Measurements from ENCODE around the gene S100A11.
"Not testable (repeated sequence)": the region's sequence is repeated elsewhere in the genome, so short reads cannot be mapped to it uniquely, and the experiment has no call there.

S100A11 gene

DNA sequence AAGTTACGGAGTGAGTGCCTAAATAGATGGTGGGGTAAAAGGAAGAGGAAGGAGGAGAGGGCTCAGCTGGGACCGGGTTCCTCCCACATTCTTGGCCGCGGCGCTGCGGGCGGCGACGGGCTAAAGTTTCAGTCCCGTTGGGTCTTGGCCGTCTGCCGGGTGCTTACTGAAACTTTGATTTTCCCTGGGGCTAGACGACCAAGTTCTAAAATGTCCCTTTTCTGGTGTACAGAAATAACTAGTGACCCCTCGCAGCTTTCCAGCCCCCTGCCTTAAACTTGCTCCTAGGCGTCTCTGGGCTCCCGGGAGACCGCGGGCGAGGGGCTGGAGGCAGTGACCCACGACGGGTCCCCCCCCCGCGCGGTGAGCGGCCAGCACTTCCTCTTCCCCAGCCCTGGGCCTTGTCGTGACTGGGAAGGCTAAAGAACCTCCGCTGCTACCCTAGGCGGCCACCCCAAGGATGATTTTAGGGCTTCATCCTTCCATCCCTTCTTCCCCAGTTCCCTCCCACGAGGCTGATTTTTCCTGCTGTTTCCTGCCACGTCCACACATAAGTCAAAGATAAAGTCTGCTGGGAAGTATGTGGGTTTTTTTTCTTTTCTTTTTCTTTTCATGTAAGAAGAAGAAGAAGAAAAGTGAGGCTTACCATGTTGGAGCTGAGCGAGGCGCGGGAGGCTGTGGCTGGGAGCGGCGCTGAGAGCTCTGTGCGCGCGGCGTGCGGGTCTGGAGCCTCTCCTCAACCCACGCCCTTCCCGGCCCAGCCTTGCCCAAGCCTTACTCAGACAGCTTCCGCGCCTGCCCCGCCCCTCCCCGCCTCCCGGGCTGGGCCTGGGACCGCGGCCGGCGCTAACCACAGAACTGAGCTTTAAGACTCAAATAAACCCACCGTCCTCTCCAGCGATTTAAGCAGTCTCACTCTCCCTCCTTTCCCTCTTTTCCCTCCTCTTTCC is at the start of gene S100A11:
Gene S100A11, minus strand, starts transcription at position 738 of the 950 bp plus-strand sequence. Its CDS starts 89 bp downstream, at position 649.
- DNase-seq (ENCODE audit: low spot score) = peak; percentile 89

DNA sequence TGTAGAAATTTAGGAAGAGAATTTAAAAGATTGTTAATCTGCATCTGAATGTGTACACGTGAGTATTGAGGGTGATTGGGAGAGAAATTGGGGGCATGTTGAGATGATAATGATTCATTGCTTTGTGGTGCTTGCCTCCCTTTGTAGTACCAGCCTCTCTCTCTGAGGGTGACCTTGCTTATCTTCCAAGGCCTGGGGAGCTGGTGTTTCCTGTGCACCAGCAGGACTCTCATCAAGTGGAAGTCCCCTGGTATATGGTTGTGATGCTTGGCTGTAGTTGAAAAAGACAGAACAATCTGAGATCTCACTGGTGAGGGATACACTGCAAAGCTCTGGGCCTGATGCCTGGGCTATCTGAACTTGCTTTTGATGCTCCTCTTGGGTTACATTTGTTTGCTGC is 48.0 kb upstream of the S100A11 start:
- no peak for FAIRE-seq
- DNase-seq (ENCODE audit: low spot score) = no peak

More for the DNA sequence above, at the start of gene S100A11:
- no peak for FAIRE-seq

DNA sequence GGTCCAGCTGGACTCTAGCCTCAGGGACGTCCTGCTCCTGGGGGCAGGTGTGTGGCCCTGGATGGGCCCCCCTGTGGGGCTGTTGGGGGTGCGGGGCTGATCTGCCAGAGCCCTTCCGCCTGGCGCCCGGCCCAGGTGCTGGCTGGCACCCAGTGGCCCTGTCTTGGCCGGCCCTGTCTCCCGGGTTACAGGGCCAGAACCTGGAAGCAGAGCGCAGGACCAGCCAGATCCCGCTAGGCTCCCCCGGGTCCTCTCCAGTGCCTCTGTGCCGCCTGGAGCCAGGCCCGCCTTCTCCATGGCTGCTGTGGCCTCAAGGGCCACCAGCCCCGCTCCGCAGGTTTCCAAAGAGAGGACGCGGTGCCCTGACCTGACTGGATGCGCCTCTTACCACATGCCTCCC is 44.2 kb upstream of the S100A11 start:
- DNase-seq (ENCODE audit: low spot score); FAIRE-seq: not testable (repeated sequence)

DNA sequence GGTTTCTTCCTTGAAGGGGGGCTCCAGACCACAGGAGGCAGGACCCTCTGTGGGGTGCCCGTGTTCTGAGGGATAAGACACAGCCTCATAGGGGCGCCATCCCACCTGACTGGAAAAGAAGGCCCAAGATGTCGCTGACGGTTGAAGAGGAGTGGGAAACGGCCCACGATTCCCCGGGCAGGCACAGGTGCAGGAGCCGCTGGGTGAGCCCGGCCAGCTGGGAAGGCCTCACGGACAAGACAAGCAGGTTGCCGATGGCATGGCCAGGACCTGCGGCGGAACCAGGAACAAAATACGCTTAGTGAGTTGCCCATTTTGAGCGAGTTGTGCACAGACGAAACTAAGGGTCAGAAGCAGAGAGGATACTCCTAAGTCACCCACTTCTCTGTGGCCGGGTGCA is 43.7 kb upstream of the S100A11 start:
- FAIRE-seq; DNase-seq (ENCODE audit: low spot score): not testable (repeated sequence)

DNA sequence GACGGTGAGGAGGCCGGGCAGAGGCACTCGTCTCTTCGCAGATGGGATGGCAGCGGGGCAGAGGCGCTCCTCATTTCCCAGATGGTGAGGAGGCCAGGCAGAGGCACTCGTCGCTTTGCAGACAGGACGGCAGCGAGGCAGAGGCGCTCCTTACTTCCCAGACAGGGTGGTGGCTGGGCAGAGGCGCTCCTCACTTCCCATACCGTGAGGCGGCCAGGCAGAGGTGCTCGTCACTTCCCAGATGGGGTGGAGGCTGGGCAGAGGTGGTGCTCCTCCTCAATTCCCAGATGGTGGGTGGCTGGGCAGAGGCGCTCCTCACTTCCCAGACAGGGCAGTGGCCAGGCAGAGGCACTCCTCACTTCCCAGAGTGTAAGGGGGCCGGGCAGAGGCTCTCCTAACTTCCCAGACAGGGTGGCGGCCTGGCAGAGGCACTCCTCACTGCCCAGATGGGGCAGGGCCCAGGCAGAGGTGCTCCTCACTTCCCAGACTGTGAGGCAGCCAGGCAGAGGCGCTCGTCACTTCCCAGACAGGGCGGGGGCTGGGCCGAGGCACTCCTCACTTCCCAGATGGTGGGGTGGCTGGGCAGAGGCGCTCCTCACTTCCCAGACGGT is 42.1 kb upstream of the S100A11 start:
- DNase-seq (ENCODE audit: low spot score) (no peak), FAIRE-seq (no peak)

DNA sequence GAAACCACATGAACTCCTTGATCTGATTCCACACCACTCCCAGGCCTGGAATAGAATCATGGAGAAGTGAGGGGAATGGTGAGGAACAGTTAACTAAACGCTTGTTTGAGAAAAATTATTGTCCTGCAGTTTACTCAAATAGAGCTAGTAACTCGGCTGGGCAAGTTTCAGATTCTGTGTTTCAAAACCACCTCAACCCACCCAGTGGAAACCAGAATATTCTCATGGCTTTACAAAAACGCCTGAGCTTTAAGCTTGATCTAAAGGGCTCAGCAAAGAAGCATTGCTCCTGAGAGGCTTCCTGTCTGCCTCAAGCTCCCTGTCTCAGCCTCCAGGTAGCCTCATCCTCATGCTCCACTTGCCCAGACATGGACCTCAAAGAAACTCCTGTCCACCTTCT is 35.5 kb upstream of the S100A11 start:
- DNase-seq (ENCODE audit: low spot score) (no peak), FAIRE-seq (no peak)

DNA sequence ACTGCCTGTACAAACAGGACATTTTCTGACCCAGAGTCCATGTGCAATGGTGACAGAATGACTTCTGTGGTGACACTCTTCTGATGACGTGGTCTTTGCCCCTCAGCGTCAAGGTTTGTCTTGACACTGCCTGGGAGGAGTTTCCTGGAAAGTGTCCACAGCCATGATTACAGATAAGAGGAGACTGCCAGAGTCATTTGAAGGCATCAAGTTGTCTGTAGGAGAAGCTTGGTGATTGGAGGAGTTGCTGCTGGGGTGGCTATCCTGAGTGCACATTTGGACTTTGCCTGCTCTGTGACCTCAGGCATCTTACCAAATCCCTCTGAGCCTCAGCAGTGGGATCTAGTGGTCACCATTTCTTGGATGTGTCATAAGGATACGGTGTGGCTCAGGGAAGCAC is 34.3 kb upstream of the S100A11 start:
- no peak for FAIRE-seq

DNA sequence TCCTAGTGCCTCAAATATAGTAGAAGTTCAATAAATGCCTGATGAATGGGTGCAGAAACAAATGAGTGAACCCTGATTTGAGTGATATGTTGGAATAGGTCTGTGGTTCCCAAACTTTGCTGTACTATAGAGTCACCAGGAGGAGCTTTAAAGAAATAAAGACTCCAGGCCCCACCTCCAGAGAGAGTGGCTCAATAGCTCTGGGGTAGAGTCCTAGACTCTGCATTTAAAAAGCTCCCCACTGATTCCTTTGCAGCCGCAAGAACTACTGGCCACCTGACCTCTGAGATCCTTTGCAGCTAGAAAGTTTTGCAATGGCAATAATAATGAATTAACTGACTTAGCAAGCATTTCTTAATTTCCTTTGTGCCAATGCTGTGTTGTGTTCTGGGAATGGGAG is 31.1 kb upstream of the S100A11 start:
- FAIRE-seq (no peak), DNase-seq (ENCODE audit: low spot score) (no peak)

More for the DNA sequence above, 34.3 kb upstream of the S100A11 start:
- DNase-seq (ENCODE audit: low spot score) = no peak

DNA sequence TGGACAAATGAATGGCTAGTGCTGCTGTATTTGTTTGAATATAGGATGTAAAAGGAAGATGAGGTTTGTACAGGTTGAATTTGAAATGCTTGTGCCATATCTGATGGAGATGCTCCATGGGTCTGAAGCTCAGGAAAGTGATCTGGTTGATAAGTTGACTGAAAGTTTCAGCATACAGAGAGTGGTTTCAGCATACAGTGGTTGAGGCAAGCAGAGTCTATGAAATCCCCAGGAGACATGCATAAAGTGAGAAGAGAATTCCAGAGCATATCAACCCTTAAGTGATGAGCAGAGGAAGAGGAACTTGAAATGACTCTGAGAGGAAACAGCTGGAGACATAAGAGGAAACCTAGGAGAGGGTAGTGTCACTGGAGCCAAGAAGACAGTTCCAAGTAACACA is 30.3 kb upstream of the S100A11 start:
- no peak for DNase-seq (ENCODE audit: low spot score)
- no peak for FAIRE-seq

DNA sequence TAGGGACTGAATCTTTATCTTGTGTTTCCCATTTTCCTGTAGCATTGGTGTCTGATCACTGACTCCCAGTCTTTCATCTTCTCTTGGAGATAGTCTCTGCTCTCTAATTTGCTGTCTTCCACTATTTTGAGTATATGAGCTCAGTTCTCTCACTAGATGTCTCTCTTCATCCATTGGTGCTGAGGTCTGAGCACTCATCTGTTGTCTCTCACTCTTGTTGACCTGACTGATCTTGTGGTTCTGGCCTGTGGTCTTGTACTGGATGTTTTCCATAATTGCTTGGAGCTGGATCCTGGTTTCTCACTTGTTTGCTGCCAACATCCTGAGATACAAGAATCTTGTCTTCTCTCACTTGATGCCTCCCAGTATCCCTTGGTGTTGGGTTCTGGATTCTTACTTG is 25.1 kb upstream of the S100A11 start:
- DNase-seq (ENCODE audit: low spot score) (no peak), FAIRE-seq (no peak)

DNA sequence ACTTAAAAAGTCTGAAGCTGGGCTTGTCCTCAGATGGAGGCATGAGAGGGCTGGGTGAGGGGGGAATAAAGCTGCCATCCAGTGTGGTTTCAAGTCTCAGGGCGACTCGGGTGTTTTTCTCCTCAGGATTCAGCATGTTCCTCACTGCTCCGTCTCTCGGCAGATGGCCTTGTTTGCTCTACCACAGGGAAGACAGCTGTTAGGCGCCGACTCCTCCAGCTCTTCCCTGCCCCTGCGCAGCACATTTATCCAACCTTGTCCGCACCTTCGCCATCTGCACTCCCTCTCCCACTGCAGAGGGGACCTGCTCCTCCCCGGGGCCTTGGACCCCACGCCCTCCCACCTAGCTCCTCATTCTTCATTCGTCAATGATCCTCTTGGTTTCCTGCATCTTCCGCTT is 16.6 kb upstream of the S100A11 start:
- no peak for FAIRE-seq
- no peak for DNase-seq (ENCODE audit: low spot score)

DNA sequence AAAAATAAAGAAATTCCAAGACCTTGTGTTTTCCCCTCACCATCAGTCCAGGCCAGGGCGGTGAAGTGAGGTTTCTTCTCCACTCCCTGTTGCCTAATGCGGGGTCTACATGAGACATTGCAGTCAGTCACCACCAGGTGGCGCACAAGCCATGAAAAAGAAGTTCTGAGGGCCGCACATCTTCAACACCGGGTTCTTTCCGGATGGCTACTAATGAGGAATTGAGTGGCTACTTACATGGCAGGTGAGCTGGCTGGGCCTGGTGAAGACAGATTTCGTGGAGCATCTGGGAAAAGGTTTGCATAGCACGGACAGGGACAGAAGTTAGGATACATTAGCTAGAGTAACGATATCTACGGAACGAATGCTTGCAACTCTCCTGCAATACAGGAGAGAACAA is 15.8 kb upstream of the S100A11 start:
- FAIRE-seq (peak; percentile 37), DNase-seq (ENCODE audit: low spot score) (peak; percentile 80)

DNA sequence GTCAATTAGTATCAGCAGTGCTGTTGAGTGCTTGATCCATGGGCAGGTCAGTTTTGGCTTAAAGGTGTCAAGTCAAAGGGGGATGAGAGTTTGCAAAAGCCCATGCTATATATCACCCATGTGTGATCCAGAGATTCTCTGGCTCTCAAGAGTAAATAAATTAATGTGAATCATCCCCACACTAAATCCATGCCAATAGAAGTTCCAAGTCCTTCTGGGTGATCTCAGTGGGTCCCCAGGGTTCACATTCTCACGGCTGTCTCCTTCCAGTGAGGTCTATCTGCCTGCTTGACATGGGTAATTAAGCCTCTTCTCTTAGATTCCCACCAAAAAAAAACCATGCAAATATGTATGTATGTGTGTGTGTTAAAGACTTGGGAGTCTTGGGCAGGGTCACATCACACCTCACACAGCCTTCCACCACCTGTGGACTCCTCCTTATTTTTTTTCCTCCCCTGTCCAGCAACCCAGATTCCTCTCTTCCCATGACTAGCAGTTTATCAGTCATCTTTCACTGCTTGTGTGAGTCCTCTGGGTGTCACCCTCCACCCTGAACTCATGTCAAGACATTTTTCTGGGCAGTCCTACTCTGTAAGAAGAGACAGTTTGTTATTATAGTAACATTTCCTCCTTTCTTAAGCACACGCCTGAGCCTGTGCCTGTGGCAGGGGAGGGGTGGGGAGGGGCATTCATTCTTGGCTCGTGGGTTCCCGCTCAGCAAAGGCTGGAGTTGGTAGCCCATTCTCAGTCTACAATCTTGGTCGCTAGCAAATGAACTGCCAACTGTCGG is 14.3 kb upstream of the S100A11 start:
- FAIRE-seq = no peak
- DNase-seq (ENCODE audit: low spot score) = no peak

DNA sequence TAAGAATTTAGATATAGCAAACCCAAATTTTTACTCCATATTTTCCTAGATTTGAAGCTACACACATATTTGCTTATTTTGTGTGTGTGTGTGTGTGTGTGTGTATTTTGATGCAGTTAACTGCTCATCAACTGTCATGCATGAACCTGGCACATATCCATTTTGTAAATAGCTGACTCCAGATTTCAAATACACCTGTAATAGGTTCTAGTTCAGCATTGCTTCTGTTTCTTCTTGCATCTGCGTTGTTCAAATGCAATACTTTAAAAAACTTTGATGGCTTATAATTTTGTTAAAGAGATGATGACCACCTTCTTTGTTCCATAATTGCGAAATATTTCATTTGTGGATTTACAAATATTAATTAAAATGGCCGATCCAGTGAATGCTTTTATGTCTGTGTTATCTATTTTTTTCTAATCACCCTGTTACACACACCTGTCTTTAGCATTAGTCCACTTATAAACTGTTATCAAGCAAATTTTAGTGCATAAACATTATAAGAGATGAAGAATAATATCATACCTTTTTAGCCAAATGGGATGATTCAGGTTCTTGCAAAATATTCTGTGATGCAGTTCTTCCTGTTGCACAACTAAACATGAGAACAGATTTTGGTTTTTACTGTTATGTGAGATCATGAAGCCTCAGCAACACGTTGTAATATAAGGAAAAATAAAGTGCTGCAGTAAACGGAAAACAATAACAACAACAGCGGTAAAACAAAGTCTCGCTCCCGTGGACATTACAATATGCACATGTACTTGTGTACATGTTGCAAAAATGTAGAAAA is 12.7 kb upstream of the S100A11 start:
- FAIRE-seq (no peak), DNase-seq (ENCODE audit: low spot score) (no peak)

DNA sequence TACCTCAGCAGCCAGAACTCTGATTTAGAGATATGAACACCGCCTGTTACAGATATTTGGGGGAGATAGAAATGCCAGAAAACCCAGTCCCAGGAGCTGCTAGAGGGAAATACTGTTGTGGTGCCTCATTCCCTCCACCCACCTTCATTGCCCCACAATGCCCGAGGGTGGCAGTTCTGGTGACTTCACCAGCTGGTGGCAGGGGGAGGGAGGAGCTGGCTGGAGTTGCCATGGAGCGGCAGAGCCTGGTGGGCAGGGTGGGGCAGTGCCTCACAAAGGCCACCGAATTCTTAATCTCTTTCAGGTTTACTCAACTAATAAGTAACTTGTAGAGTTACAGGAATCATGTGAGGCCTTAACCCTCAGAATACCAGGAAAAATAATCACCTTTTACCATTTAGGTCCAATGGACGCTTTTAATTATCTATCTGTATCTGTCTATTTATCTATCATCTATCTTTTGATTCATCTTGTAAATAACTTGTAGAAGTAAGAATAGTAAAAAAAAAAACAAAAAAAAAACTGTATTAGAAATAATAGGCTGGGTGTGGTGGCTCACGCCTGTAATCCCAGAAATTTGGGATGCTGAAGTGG is 11.7 kb upstream of the S100A11 start:
- DNase-seq (ENCODE audit: low spot score) (peak; percentile 83), FAIRE-seq (no peak)

DNA sequence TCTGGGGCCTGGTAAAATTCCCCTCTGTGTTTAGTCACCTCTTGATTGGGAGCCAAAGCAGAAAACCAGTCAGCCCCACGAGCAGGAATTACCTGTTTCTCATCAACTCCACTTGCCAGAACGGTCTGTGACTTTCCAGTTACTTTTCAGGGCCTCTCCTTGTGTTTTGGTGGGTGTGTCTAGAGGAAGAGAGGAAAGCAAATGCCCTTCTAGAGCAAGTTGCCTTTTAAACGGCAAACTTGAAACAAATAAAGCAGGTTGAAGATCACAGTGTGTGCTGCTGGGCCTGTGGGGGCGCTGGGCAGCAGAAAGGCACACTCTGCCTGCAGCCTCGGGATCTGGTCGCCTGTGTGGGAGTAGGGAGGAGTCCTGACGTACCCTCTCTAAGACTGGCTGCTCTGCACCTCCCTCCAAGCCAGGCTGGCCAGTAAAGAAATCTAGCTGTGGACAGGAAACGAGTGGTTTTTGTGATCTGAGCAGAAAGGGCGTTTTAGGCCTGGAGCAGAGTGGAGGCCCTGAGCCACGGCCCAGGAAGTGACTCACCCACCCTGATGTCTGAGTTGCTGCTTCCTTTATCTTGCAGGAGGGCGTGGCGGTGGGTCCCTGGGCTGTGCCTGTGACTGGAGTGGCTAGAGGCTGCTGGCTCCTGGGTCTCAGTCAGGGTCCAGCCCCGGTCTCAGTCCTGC is 11.1 kb upstream of the S100A11 start:
- DNase-seq (ENCODE audit: low spot score) (peak; percentile 92), FAIRE-seq (peak; percentile 5)

DNA sequence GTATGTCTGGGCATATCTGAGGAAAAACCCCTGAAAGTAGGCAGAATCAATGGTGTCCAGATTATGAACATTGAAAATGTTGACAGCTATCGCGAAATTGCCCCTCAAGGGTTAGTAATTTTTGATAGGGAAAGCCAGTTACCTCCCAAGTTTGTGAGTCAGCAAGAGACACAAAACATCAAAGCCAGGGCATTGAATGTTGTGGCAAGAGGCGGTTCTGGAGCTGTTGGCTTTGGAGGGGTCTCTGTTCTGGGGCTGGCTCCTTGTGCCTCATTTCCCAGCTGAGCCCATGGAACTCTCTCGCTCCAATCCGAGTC is 10.6 kb upstream of the S100A11 start:
- FAIRE-seq (no peak), DNase-seq (ENCODE audit: low spot score) (no peak)

DNA sequence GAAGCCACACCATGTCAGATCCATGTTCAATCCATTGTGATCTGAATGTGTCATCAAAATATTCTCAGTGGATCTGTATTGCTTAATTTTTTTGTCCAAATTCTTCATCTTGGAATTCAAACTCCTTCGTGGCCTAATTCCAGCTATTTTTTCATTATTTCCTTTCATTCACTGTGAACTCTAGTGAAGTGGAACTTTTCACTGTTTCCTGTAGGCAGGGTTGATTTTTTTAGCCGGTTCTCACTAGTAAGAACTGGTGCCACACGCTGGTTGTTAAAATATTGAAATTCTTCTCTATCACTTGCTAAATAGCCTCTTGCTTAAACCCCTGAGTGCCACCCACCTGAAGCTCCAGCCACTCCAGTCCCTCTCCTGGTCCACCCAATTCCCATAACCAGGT is 7.6 kb upstream of the S100A11 start:
- FAIRE-seq = no peak
- no peak for DNase-seq (ENCODE audit: low spot score)

DNA sequence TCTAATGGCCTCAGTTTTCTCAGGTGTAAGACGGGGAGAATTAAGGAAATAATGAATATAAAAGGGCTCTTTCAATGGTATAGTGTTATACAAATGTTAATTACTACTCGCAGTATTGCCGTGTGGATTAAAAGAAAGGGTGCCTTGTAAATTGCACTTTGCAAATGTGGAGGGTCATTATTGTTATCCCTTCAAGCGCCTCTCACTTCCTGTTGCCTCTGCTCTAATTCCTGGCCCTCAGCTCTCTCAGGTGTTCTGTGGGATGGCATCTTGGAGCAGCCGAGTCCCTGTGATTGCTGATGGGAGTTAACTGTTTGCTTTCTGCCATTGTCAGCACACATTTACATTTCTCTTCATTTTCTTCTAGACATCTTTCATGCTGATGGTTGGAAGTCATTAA is 7.1 kb upstream of the S100A11 start:
- FAIRE-seq (no peak), DNase-seq (ENCODE audit: low spot score) (no peak)

DNA sequence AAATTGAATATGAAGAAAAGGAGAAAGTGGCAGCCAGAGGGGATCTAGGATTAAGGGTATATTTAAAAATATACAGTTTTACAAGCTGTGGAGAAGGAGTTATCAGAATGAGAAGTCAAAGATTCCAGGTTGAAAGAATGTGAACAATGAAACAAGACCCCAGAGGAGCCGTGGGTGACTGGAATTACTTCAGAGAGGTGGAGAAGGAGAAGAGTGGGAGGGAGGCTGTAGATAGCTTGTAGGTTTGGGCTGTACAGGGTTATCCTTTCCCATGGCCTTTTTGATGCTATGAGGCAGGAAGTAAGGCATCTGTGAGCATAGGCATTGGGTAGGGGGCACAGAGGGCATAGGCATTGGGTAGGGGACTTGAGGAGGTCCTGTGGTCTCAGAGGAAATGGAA is 5.2 kb upstream of the S100A11 start:
- no peak for DNase-seq (ENCODE audit: low spot score)

More for the DNA sequence above, 5.2 kb upstream of the S100A11 start:
- FAIRE-seq = no peak
